MM.1S (cell line): ENCODE data around the gene CCDC30.
A peak's percentile ranks its signal among the peaks of the same experiment; 100 is the strongest.

Experiments used
- DNase-seq: peaks from one replicate; pipeline ENCODE4 v3.0.0-alpha.2; 2015
- H2AFZ ChIP-seq: fragments of 300-600 bp; sonication (generic); 2 replicates; pipeline ENCODE4 v1.6.0; 2016; ENCODE audit warnings: antibody characterized with exemption, low read length
- H3F3A ChIP-seq: fragments of 300-600 bp; sonication (generic); 2 replicates; pipeline ENCODE4 v1.6.1; 2016; ENCODE audit warnings: mild to moderate bottlenecking, antibody characterized with exemption, low read length, moderate library complexity, mixed read lengths; ENCODE audit not compliant: insufficient read depth
- H3K27ac ChIP-seq: fragments of 300-600 bp; sonication (generic); 2 replicates; pipeline ENCODE4 v1.5.1; 2016; ENCODE audit warnings: mild to moderate bottlenecking, low read length
- H3K27me3 ChIP-seq: fragments of 300-600 bp; sonication (generic); replicated peaks from 2 replicates; pipeline ENCODE4 v1.6.0; 2016; ENCODE audit warnings: low read length; ENCODE audit not compliant: insufficient read depth
- H3K36me3 ChIP-seq: fragments of 300-600 bp; sonication (generic); replicated peaks from 2 replicates; pipeline ENCODE4 v1.6.1; 2016; ENCODE audit warnings: mild to moderate bottlenecking, low read length, mixed read lengths; ENCODE audit not compliant: insufficient read depth
- H3K4me1 ChIP-seq: fragments of 300-600 bp; sonication (generic); 2 replicates; pipeline ENCODE4 v1.6.1; 2016; ENCODE audit warnings: low read length, mixed read lengths
- H3K4me2 ChIP-seq: fragments of 300-600 bp; sonication (generic); 2 replicates; pipeline ENCODE4 v1.6.0; 2016; ENCODE audit warnings: low read depth, low read length
- H3K4me3 ChIP-seq: fragments of 300-600 bp; sonication (generic); 2 replicates; pipeline ENCODE4 v1.5.1; 2016; ENCODE audit warnings: low read length, mixed read lengths
- H3K79me2 ChIP-seq: fragments of 300-600 bp; sonication (generic); 2 replicates; pipeline ENCODE4 v1.6.1; 2016; ENCODE audit warnings: mixed run types, low read length, mixed read lengths
- H3K9ac ChIP-seq: fragments of 300-600 bp; sonication (generic); 2 replicates; pipeline ENCODE4 v1.6.1; 2016; ENCODE audit warnings: low read length, mixed read lengths
- H3K9me2 ChIP-seq: fragments of 300-600 bp; sonication (generic); replicated peaks from 2 replicates; pipeline ENCODE4 v1.6.1; 2016; ENCODE audit warnings: mild to moderate bottlenecking, low read length, mixed read lengths; ENCODE audit not compliant: insufficient read depth
- H3K9me3 ChIP-seq: fragments of 300-600 bp; sonication (generic); replicated peaks from 2 replicates; pipeline ENCODE4 v1.6.1; 2016; ENCODE audit warnings: mild to moderate bottlenecking, low read length, mixed read lengths; ENCODE audit not compliant: insufficient read depth
- H4K20me1 ChIP-seq: fragments of 300-600 bp; sonication (generic); 2 replicates; pipeline ENCODE4 v1.6.1; 2016; ENCODE audit warnings: mild to moderate bottlenecking, low read length, moderate library complexity, mixed read lengths; ENCODE audit not compliant: insufficient read depth
- EZH2 ChIP-seq: fragments of 300-600 bp; sonication (generic); optimal IDR thresholded peaks from 2 replicates; pipeline ENCODE3; 2017; ENCODE audit warnings: low read depth, mild to moderate bottlenecking, antibody characterized with exemption, low read length, mixed read lengths
- EZH2phosphoT487 ChIP-seq: fragments of 300-600 bp; sonication (generic); IDR thresholded peaks from 2 replicates; pipeline ENCODE4 v1.6.1; 2018; ENCODE audit warnings: antibody characterized with exemption, low read length
- TF ChIP-seq, protein P1 (sequence below): fragments of 300-600 bp; sonication (generic); IDR thresholded peaks from 2 replicates; pipeline ENCODE4 v1.5.1; 2016; ENCODE audit warnings: antibody characterized with exemption, low read length, mixed read lengths

The CCDC30 gene

DNA sequence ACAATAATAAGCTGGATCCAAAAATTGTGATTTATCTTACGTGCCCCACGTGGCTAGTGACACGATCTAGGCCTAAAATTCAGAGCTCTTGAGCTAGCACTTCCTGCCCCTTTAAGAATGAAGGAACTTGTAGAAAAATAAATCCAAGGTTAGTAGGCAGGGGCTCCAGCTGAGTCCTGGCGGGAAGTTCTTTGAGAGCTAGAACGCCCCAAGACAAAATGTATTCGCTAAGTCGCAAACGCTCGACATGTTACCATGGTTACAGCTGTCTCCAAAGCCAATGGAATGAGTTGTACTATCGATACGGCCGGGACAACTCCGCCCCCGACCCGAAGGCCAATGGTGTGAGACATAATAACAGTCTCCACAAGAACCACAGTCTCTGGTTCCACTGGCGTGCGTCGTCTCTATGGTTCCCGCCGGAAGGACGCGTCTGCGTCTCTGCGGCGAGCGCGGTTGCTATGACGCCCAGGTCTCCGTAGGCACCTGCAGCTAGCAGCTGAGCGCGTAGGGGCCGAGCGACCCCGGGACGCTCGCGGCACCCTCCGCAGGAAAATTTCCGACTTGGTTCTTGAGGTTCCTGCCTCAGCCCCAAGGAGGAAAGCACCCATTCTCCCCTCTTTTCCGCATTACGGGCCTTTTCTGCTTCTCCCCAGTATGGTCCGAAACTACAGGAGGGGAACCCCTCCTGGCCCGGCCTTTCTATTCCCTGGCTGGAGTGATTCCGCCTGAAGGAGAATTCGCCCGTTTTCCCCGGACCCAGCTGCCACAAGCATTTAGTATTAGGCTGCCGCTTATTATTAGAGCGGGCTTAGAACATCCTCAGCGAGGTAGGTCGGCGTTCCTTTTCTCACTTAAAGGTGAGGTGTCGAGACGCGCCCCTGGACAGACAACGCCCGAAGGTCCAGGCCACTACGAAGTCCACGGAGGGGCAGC is at the start of gene CCDC30:
TSS of gene CCDC30 (plus strand) at position 459 of the 936 bp plus-strand sequence. CDS start 17,266 bp downstream, outside the sequence.
- Histone ChIP-seq H3K4me3 (peak within 1 kb of the TSS; percentile 71), H3K4me2 (peak within 1 kb of the TSS; percentile 86), H3K9me2 (no peaks in the 10 kb centered on the region), H3F3A (0 out of 2 replicates have a peak, but pooled peaks cover 18% of the 10 kb centered on the region), H4K20me1 (no peaks in the 10 kb centered on the region), H3K9me3 (no peaks in the 10 kb centered on the region), H3K36me3 (no peaks in the 10 kb centered on the region), H2AFZ (peak within 1 kb of the TSS; percentile 71), H3K4me1 (no peaks in the 10 kb centered on the region), H3K27me3 (no peaks in the 10 kb centered on the region), H3K9ac (peak within 1 kb of the TSS; percentile 67), H3K27ac (peak within 1 kb of the TSS; percentile 78), H3K79me2 (peaks cover 3% of the 10 kb centered on the region; the same call in 1 of the 2 replicates)
- peak; percentile 100 for DNase-seq
- TF ChIP-seq EZH2phosphoT487 (no peak), EZH2 (no peak)
- TF ChIP-seq, protein P1, sequence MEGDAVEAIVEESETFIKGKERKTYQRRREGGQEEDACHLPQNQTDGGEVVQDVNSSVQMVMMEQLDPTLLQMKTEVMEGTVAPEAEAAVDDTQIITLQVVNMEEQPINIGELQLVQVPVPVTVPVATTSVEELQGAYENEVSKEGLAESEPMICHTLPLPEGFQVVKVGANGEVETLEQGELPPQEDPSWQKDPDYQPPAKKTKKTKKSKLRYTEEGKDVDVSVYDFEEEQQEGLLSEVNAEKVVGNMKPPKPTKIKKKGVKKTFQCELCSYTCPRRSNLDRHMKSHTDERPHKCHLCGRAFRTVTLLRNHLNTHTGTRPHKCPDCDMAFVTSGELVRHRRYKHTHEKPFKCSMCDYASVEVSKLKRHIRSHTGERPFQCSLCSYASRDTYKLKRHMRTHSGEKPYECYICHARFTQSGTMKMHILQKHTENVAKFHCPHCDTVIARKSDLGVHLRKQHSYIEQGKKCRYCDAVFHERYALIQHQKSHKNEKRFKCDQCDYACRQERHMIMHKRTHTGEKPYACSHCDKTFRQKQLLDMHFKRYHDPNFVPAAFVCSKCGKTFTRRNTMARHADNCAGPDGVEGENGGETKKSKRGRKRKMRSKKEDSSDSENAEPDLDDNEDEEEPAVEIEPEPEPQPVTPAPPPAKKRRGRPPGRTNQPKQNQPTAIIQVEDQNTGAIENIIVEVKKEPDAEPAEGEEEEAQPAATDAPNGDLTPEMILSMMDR, result no peak

DNA sequence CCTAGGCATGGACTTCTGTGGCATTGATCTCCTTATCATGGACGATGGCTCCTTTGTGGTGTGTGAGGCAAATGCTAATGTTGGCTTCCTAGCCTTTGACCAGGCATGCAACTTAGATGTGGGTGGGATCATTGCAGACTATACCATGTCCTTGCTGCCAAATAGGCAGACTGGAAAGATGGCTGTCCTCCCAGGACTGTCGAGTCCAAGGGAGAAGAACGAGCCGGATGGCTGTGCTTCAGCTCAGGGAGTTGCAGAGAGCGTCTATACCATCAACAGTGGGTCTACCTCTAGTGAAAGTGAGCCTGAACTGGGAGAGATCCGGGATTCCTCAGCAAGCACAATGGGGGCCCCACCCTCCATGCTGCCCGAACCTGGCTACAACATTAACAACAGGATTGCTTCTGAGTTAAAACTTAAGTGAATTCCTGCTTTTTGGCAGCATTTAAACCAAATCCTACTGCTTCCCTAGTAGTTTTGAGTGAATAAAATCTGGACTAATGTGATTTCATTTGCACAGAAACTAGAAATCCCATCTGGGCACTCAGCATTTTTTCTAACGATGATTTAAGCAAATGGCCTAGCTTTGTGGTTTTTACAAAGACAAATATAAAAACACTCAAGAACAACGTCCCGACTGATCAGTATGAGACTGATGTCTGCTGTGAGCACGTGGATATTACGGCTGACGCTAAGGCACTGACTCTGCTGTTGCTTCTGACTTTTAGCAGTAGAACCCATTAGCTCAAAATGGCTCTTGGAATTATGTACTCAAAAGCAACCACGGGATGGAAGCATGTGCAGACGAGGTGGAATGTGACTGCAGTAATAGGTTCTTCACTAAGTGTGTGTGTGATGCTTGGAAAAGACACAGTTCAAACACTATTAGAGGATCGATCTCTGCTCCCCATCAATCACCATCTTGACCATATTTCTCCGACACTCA is 48.3 kb upstream of the CCDC30 start:
- H3K9ac ChIP-seq, result no peak overlapping the region
- DNase-seq, result no peak
- no peak overlapping the region for H2AFZ ChIP-seq
- no peaks in the 10 kb centered on the region for H3K9me2 ChIP-seq
- H3K79me2 ChIP-seq, result no peaks in the 10 kb centered on the region
- H3K36me3 ChIP-seq, result no peaks in the 10 kb centered on the region
- H3K27me3 ChIP-seq, result no peaks in the 10 kb centered on the region
- H3K9me3 ChIP-seq, result no peaks in the 10 kb centered on the region
- no peaks in the 10 kb centered on the region for H3F3A ChIP-seq
- H3K27ac ChIP-seq, result no peak overlapping the region
- H3K4me1 ChIP-seq, result no peaks in the 10 kb centered on the region
- no peaks in the 10 kb centered on the region for H4K20me1 ChIP-seq
- no peak overlapping the region for H3K4me2 ChIP-seq
- no peak for TF ChIP-seq EZH2
- TF ChIP-seq, protein P1, result no peak
- no peak overlapping the region for H3K4me3 ChIP-seq

DNA sequence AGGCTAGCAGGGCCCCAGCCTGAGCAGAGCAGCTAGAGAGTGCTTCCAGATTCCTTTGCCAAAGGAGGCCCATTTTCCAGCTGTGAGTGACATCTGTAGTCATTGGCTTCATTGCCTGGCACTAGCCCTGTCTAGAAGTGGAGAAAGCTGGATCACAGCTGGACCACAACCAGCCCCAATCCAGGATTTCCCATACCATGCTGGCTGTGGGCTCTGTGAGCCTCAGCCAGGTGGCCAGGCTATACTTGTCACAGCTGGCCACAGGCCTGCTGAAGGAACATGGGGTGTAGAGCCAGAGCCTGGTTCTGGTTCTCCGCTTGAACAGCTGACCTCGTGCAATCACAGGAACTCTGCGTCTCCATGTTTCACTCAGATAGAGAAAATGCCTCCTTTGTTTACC is 45.9 kb upstream of the CCDC30 start:
- no peak overlapping the region for H3K9ac ChIP-seq
- no peak for TF ChIP-seq EZH2
- TF ChIP-seq EZH2phosphoT487, result no peak
- TF ChIP-seq, protein P1, result no peak
- no peak overlapping the region for H3K4me3 ChIP-seq
- no peaks in the 10 kb centered on the region for H3F3A ChIP-seq
- no peaks in the 10 kb centered on the region for H4K20me1 ChIP-seq
- no peaks in the 10 kb centered on the region for H3K9me3 ChIP-seq
- no peaks in the 10 kb centered on the region for H3K79me2 ChIP-seq
- no peak overlapping the region for H3K27ac ChIP-seq
- H3K9me2 ChIP-seq, result no peaks in the 10 kb centered on the region
- no peaks in the 10 kb centered on the region for H3K27me3 ChIP-seq
- no peak for DNase-seq
- no peak overlapping the region for H3K4me2 ChIP-seq
- H3K4me1 ChIP-seq, result no peaks in the 10 kb centered on the region
- no peaks in the 10 kb centered on the region for H3K36me3 ChIP-seq
- no peak overlapping the region for H2AFZ ChIP-seq
